ENCODE data around the gene DCUN1D2.

DCUN1D2 gene

GRCh38 chr13:113493315-113493951, 2.9 kb upstream of the DCUN1D2 start:
- H3K27me3 ChIP-seq (ENCODE audit: insufficient read depth, poor library complexity, severe bottlenecking): no peaks in the 10 kb centered on the region
- peak overlapping the region; percentile 4 for H3K4me3 ChIP-seq (ENCODE audit: severe bottlenecking)
- TF ChIP-seq CTCF (IDR thresholded peaks at IDR 0.05; ENCODE audit: poor library complexity, severe bottlenecking): no peak
- DNase-seq (ENCODE audit: low spot score) (no peak), ATAC-seq (ENCODE audit: low read depth) (peak; percentile 45)
- peak overlapping the region; percentile 72 for H3K27ac ChIP-seq (ENCODE audit: poor library complexity, severe bottlenecking)
- no peaks in the 10 kb centered on the region for H3K9me3 ChIP-seq (ENCODE audit: severe bottlenecking)
- peaks cover 40% of the 10 kb centered on the region for H3K4me1 ChIP-seq (ENCODE audit: insufficient read depth, poor library complexity, severe bottlenecking)
- H3K36me3 ChIP-seq (ENCODE audit: low read depth): peaks cover 57% of the 10 kb centered on the region

GRCh38 chr13:113491982-113492381, 1.5 kb upstream of the DCUN1D2 start:
- no peak for TF ChIP-seq CTCF (IDR thresholded peaks at IDR 0.05; ENCODE audit: poor library complexity, severe bottlenecking)
- DNase-seq (ENCODE audit: low spot score): no peak
- H3K9me3 ChIP-seq (ENCODE audit: severe bottlenecking): no peaks in the 10 kb centered on the region
- peaks cover 46% of the 10 kb centered on the region for H3K36me3 ChIP-seq (ENCODE audit: low read depth)
- H3K27me3 ChIP-seq (ENCODE audit: insufficient read depth, poor library complexity, severe bottlenecking): no peaks in the 10 kb centered on the region
- peak overlapping the region; percentile 72 for H3K27ac ChIP-seq (ENCODE audit: poor library complexity, severe bottlenecking)
- ATAC-seq (ENCODE audit: low read depth): no peak
- peaks cover 40% of the 10 kb centered on the region for H3K4me1 ChIP-seq (ENCODE audit: insufficient read depth, poor library complexity, severe bottlenecking)
- peak overlapping the region; percentile 87 for H3K4me3 ChIP-seq (ENCODE audit: severe bottlenecking)

- ATAC-seq (ENCODE audit: low read depth): peak; percentile 1; the same call in 1 of the 3 replicates
- H3K27me3 ChIP-seq (ENCODE audit: insufficient read depth, poor library complexity, severe bottlenecking): no peaks in the 10 kb centered on the region
- no peak for DNase-seq (ENCODE audit: low spot score)
Observed at GRCh38 chr13:113491418-113491883, 940 bp upstream of the DCUN1D2 start.

GRCh38 chr13:113489549-113490495, 689 bp downstream of the DCUN1D2 start:
- H3K4me3 ChIP-seq (ENCODE audit: severe bottlenecking): peak overlapping the region; percentile 87
- peak overlapping the region; percentile 72 for H3K27ac ChIP-seq (ENCODE audit: poor library complexity, severe bottlenecking)
- peak; percentile 3 for ATAC-seq (ENCODE audit: low read depth)
- H3K27me3 ChIP-seq (ENCODE audit: insufficient read depth, poor library complexity, severe bottlenecking): no peaks in the 10 kb centered on the region
- H3K9me3 ChIP-seq (ENCODE audit: severe bottlenecking): no peaks in the 10 kb centered on the region
- H3K36me3 ChIP-seq (ENCODE audit: low read depth): peaks cover 24% of the 10 kb centered on the region
- DNase-seq (ENCODE audit: low spot score): no peak
- H3K4me1 ChIP-seq (ENCODE audit: insufficient read depth, poor library complexity, severe bottlenecking): peaks cover 27% of the 10 kb centered on the region
- peak; percentile 8 for TF ChIP-seq CTCF (IDR thresholded peaks at IDR 0.05; ENCODE audit: poor library complexity, severe bottlenecking)

More at GRCh38 chr13:113491418-113491883, 940 bp upstream of the DCUN1D2 start:
- Histone ChIP-seq H3K4me3 (ENCODE audit: severe bottlenecking) (peak overlapping the region; percentile 87), H3K4me1 (ENCODE audit: insufficient read depth, poor library complexity, severe bottlenecking) (peaks cover 39% of the 10 kb centered on the region), H3K36me3 (ENCODE audit: low read depth) (peaks cover 40% of the 10 kb centered on the region), H3K9me3 (ENCODE audit: severe bottlenecking) (no peaks in the 10 kb centered on the region), H3K27ac (ENCODE audit: poor library complexity, severe bottlenecking) (peak overlapping the region; percentile 72)
- TF ChIP-seq CTCF (IDR thresholded peaks at IDR 0.05; ENCODE audit: poor library complexity, severe bottlenecking): no peak
